Panc1 (cell line): ENCODE results near the gene LATS2. TPM values are rescaled to one million over a fixed set of nuclear protein-coding genes. Genes with fewer than 3 reads are reported as not detected.

Source experiments
- ATAC-seq: fragments of 200-7000 bp; cut with Tn5 transposase; 2 replicates; pipeline ENCODE4 v1.9.1; 2020; ENCODE audit warnings: mild to moderate bottlenecking, moderate library complexity
- BruUV-seq: library from RNA; stranded (reverse); fragments of 400-500 nt; replicated peaks from 2 replicates; lab custom pipeline; 2021; lab: Mats Ljungman, UMichigan
- CTCF ChIA-PET: fragments of 300-600 bp; sonication (Branson Sonifier 250); formaldehyde crosslinking; loops from one replicate; lab custom pipeline; 2022; ENCODE audit warnings: antibody characterized with exemption; lab: Charles Lee
- POLR2A ChIA-PET: fragments of 300-600 bp; sonication (Branson Sonifier 250); formaldehyde crosslinking; loops from one replicate; lab custom pipeline; 2022; ENCODE audit warnings: antibody characterized with exemption; lab: Charles Lee
- DNase-seq: peaks from one replicate; pipeline ENCODE4 v3.0.0-alpha.2; 2010; ENCODE audit warnings: low read depth, low spot score
- H3K27ac ChIP-seq: 2 replicates; pipeline ENCODE4 v1.5.1; 2011; ENCODE audit warnings: mild to moderate bottlenecking, low read length, inconsistent platforms
- H3K27me3 ChIP-seq: fragments of 200-500 bp; sonication (Bioruptor generic); 2 replicates; pipeline ENCODE4 v1.6.0; 2014; ENCODE audit warnings: low read length, inconsistent platforms; ENCODE audit not compliant: control insufficient read depth, insufficient read depth
- H3K36me3 ChIP-seq: fragments of 200-500 bp; sonication (Bioruptor generic); 2 replicates; pipeline ENCODE4 v1.5.1; 2014; ENCODE audit warnings: inconsistent platforms, mild to moderate bottlenecking, low read length, moderate library complexity; ENCODE audit not compliant: control insufficient read depth, insufficient read depth
- H3K4me1 ChIP-seq: 2 replicates; pipeline ENCODE4 v1.5.1; 2011; ENCODE audit warnings: inconsistent platforms, mild to moderate bottlenecking, low read length, moderate library complexity; ENCODE audit not compliant: control insufficient read depth, insufficient read depth
- H3K4me3 ChIP-seq, 2 experiments: 2 replicates each; pipeline ENCODE4 v1.5.1; 2011 to 2012; ENCODE audit warnings: low read depth in 2 of 2, low read length in 2 of 2, mild to moderate bottlenecking in 2 of 2, inconsistent platforms in 1 of 2, moderate library complexity in 1 of 2
- H3K9me3 ChIP-seq: fragments of 200-500 bp; sonication (Bioruptor generic); 2 replicates; pipeline ENCODE4 v1.5.1; 2014; ENCODE audit warnings: low read depth, mild to moderate bottlenecking, inconsistent platforms, low read length, moderate library complexity; ENCODE audit not compliant: control insufficient read depth, insufficient read depth
- CTCF ChIP-seq: fragments of 450-650 bp; IDR thresholded peaks from 2 replicates; pipeline ENCODE4 v1.5.1; 2017; ENCODE audit warnings: mild to moderate bottlenecking
- POLR2AphosphoS5 ChIP-seq: IDR thresholded peaks from 2 replicates; pipeline ENCODE4 v1.6.1; 2012; ENCODE audit warnings: mild to moderate bottlenecking, low read depth, low read length, moderate library complexity
- REST ChIP-seq, 2 experiments: IDR thresholded peaks; 2 replicates each; pipeline ENCODE4 v1.6.1; 2011 to 2012; ENCODE audit warnings: low read depth in 2 of 2, control low read depth in 1 of 2, low read length in 1 of 2, mild to moderate bottlenecking in 1 of 2, moderate library complexity in 1 of 2; ENCODE audit not compliant: insufficient read depth in 1 of 2
- SIN3A ChIP-seq: IDR thresholded peaks from 2 replicates; pipeline ENCODE4 v1.6.1; 2012; ENCODE audit warnings: low read depth, mild to moderate bottlenecking, low read length, moderate library complexity, borderline replicate concordance; ENCODE audit not compliant: insufficient read depth
- TCF7L2 ChIP-seq: IDR thresholded peaks from 2 replicates; pipeline ENCODE4 v1.6.1; 2011; ENCODE audit warnings: mild to moderate bottlenecking, low read depth, low read length, inconsistent platforms
- in situ Hi-C: cut with HindIII; loops from 2 replicates; pipeline ENCODE4 v1.10.0; 2016; ENCODE audit warnings: low sequenced_read_pairs, low pct_unique_long_range_greater_than_20kb
- intact Hi-C: fragments of 100-400 bp; cut with micrococcal nuclease; formaldehyde crosslinking; loops from one replicate; pipeline ENCODE4 v1.10.0; 2022; ENCODE audit not compliant: unreplicated experiment
- total RNA-seq: library from RNA; stranded (reverse); gene quantifications from one replicate; pipeline ENCODE4 v1.2.1, GENCODE V29; 2021; ENCODE audit not compliant: unreplicated experiment

Gene LATS2
- total RNA-seq, 1 experiment from 2014 or later, result 24.5 TPM

- BruUV-seq, result no TSS peak
- intact Hi-C loops (no loop called here), in situ Hi-C loops (no loop called here)
- no peak for ATAC-seq
- Histone ChIP-seq H3K36me3 (no peaks in the 10 kb centered on the region; the same call in none of the 2 replicates), H3K4me1 (no peaks in the 10 kb centered on the region), H3K4me3 (no peak overlapping the region), H3K27me3 (no peaks in the 10 kb centered on the region), H3K9me3 (no peaks in the 10 kb centered on the region), H3K27ac (no peak overlapping the region)
- no peak for TF ChIP-seq POLR2AphosphoS5
- TF ChIP-seq TCF7L2, result no peak
- TF ChIP-seq REST (IDR thresholded peaks at IDR 0.05; ENCODE audit: insufficient read depth in 1 of 2, low read depth in 2 of 2, low read length in 1 of 2), result no peak
- TF ChIP-seq CTCF, result no peak
- TF ChIP-seq SIN3A, result no peak
- ChIA-PET CTCF (no interaction called here), POLR2A (no interaction called here)
- DNase-seq, result no peak
Observed at GRCh38 chr13:20988033-20988908, 73.1 kb downstream of the LATS2 start.

GRCh38 chr13:20987599-20987998, 73.8 kb downstream of the LATS2 start:
- Histone ChIP-seq H3K4me1 (no peaks in the 10 kb centered on the region), H3K4me3 (no peak overlapping the region), H3K36me3 (no peaks in the 10 kb centered on the region; the same call in none of the 2 replicates), H3K9me3 (no peaks in the 10 kb centered on the region), H3K27ac (no peak overlapping the region), H3K27me3 (no peaks in the 10 kb centered on the region)
- ATAC-seq (no peak), DNase-seq (no peak)
- BruUV-seq, result no TSS peak
- no peak for TF ChIP-seq CTCF
- ChIA-PET CTCF (no interaction called here), POLR2A (no interaction called here)
- intact Hi-C loops (no loop called here), in situ Hi-C loops (no loop called here)
